IPS-18a (cell line): ENCODE measurements around the gene OPN1MW.
"Not testable (repeated sequence)": the region's sequence is repeated elsewhere in the genome, so short reads cannot be mapped to it uniquely, and the experiment has no call there.

Source experiments
- H3K27ac ChIP-seq: one replicate; pipeline ENCODE4 v1.5.1; 2013; ENCODE audit warnings: low read length
- H3K27me3 ChIP-seq: one replicate; pipeline ENCODE4 v1.6.1; 2013; ENCODE audit warnings: mild to moderate bottlenecking, low read length; ENCODE audit not compliant: control insufficient read depth, insufficient read depth
- H3K36me3 ChIP-seq: one replicate; pipeline ENCODE4 v1.6.1; 2013; ENCODE audit warnings: low read depth, low read length; ENCODE audit not compliant: control insufficient read depth
- H3K4me1 ChIP-seq: one replicate; pipeline ENCODE4 v1.6.1; 2013; ENCODE audit warnings: low read depth, low read length; ENCODE audit not compliant: control insufficient read depth
- H3K4me3 ChIP-seq: one replicate; pipeline ENCODE4 v1.5.1; 2013; ENCODE audit warnings: low read length
- H3K9ac ChIP-seq: one replicate; pipeline ENCODE4 v1.6.1; 2013; ENCODE audit warnings: mild to moderate bottlenecking, low read length, moderate library complexity
- H3K9me3 ChIP-seq: one replicate; pipeline ENCODE4 v1.6.1; 2013; ENCODE audit warnings: low read depth, low read length; ENCODE audit not compliant: control insufficient read depth

Gene OPN1MW

GRCh38 chrX:154182296-154182695 is at the start of gene OPN1MW:
Gene OPN1MW, plus strand, starts transcription at chrX:154182596. Its CDS starts 82 bp downstream, at chrX:154182678.
- not testable (repeated sequence) for H3K9me3 ChIP-seq, H3K4me3 ChIP-seq, H3K36me3 ChIP-seq, H3K9ac ChIP-seq, H3K27me3 ChIP-seq, H3K4me1 ChIP-seq, H3K27ac ChIP-seq

- Histone ChIP-seq H3K27me3 (peaks cover 14% of the 10 kb centered on the region), H3K36me3 (no peaks in the 10 kb centered on the region), H3K4me1 (no peaks in the 10 kb centered on the region), H3K27ac (no peak overlapping the region), H3K9ac (no peak overlapping the region), H3K4me3 (no peak overlapping the region), H3K9me3 (peaks cover 15% of the 10 kb centered on the region)
Observed at GRCh38 chrX:154135458-154136229, 46.8 kb upstream of the OPN1MW start.

GRCh38 chrX:154136627-154137161 is 45.7 kb upstream of the OPN1MW start:
- H3K9ac ChIP-seq, result no peak overlapping the region
- no peak overlapping the region for H3K27ac ChIP-seq
- H3K4me1 ChIP-seq, result no peaks in the 10 kb centered on the region
- H3K36me3 ChIP-seq, result no peaks in the 10 kb centered on the region
- peaks cover 15% of the 10 kb centered on the region for H3K9me3 ChIP-seq
- peaks cover 14% of the 10 kb centered on the region for H3K27me3 ChIP-seq
- no peak overlapping the region for H3K4me3 ChIP-seq

GRCh38 chrX:154138857-154139256 is 43.5 kb upstream of the OPN1MW start:
- Histone ChIP-seq H3K4me3 (no peak overlapping the region), H3K9me3 (peaks cover 12% of the 10 kb centered on the region), H3K36me3 (no peaks in the 10 kb centered on the region), H3K4me1 (no peaks in the 10 kb centered on the region), H3K27ac (no peak overlapping the region), H3K27me3 (peaks cover 14% of the 10 kb centered on the region), H3K9ac (no peak overlapping the region)

GRCh38 chrX:154140206-154140605 is 42.2 kb upstream of the OPN1MW start:
- H3K36me3 ChIP-seq, result no peaks in the 10 kb centered on the region
- H3K9me3 ChIP-seq, result peaks cover 8% of the 10 kb centered on the region
- H3K4me3 ChIP-seq, result no peak overlapping the region
- H3K27me3 ChIP-seq, result peaks cover 14% of the 10 kb centered on the region
- H3K27ac ChIP-seq, result no peak overlapping the region
- H3K9ac ChIP-seq, result no peak overlapping the region
- no peaks in the 10 kb centered on the region for H3K4me1 ChIP-seq

- Histone ChIP-seq H3K27ac (no peak overlapping the region), H3K9ac (no peak overlapping the region), H3K4me3 (no peak overlapping the region), H3K9me3 (peaks cover 8% of the 10 kb centered on the region), H3K4me1 (no peaks in the 10 kb centered on the region), H3K27me3 (peaks cover 11% of the 10 kb centered on the region), H3K36me3 (no peaks in the 10 kb centered on the region)
Observed at GRCh38 chrX:154140742-154141141, 41.7 kb upstream of the OPN1MW start.

- H3K4me3 ChIP-seq, result no peak overlapping the region
- H3K9ac ChIP-seq, result no peak overlapping the region
- H3K36me3 ChIP-seq, result no peaks in the 10 kb centered on the region
- H3K27ac ChIP-seq, result no peak overlapping the region
- H3K9me3 ChIP-seq, result peaks cover 4% of the 10 kb centered on the region
- H3K27me3 ChIP-seq, result peaks cover 3% of the 10 kb centered on the region
- H3K4me1 ChIP-seq, result no peaks in the 10 kb centered on the region
Observed at GRCh38 chrX:154142386-154142785, 40.0 kb upstream of the OPN1MW start.

- no peak overlapping the region for H3K9ac ChIP-seq
- no peaks in the 10 kb centered on the region for H3K36me3 ChIP-seq
- H3K4me3 ChIP-seq, result no peak overlapping the region
- no peaks in the 10 kb centered on the region for H3K9me3 ChIP-seq
- no peaks in the 10 kb centered on the region for H3K4me1 ChIP-seq
- no peaks in the 10 kb centered on the region for H3K27me3 ChIP-seq
- H3K27ac ChIP-seq, result no peak overlapping the region
Observed at GRCh38 chrX:154142950-154143745, 39.2 kb upstream of the OPN1MW start.

- H3K27ac ChIP-seq, result not testable (repeated sequence)
Observed at GRCh38 chrX:154144010-154144409, 38.4 kb upstream of the OPN1MW start, which contains the start of gene OPN1LW. Gene OPN1LW, plus strand, starts transcription at chrX:154144243. Its CDS starts 41 bp downstream, at chrX:154144284.

GRCh38 chrX:154151030-154151429 is 31.4 kb upstream of the OPN1MW start:
- H3K9ac ChIP-seq, result not testable (repeated sequence)

More at GRCh38 chrX:154144010-154144409, 38.4 kb upstream of the OPN1MW start, which contains the start of gene OPN1LW:
- H3K36me3 ChIP-seq, H3K9ac ChIP-seq, H3K27me3 ChIP-seq, H3K4me1 ChIP-seq, H3K9me3 ChIP-seq, H3K4me3 ChIP-seq: not testable (repeated sequence)

GRCh38 chrX:154156221-154156620 is 26.2 kb upstream of the OPN1MW start:
- not testable (repeated sequence) for H3K9ac ChIP-seq, H3K9me3 ChIP-seq, H3K27ac ChIP-seq, H3K4me3 ChIP-seq, H3K4me1 ChIP-seq, H3K27me3 ChIP-seq, H3K36me3 ChIP-seq

More at GRCh38 chrX:154151030-154151429, 31.4 kb upstream of the OPN1MW start:
- H3K27ac ChIP-seq, H3K27me3 ChIP-seq, H3K9me3 ChIP-seq, H3K4me1 ChIP-seq, H3K4me3 ChIP-seq, H3K36me3 ChIP-seq: not testable (repeated sequence)
